ENCODE measurements around the gene SYT12.

GRCh38 chr11:67051945-67052488 lies 29.1 kb downstream of the SYT12 start:
- TF ChIP-seq POLR2A (IDR thresholded peaks at IDR 0.05), result no peak
- TF ChIP-seq, protein P1, sequence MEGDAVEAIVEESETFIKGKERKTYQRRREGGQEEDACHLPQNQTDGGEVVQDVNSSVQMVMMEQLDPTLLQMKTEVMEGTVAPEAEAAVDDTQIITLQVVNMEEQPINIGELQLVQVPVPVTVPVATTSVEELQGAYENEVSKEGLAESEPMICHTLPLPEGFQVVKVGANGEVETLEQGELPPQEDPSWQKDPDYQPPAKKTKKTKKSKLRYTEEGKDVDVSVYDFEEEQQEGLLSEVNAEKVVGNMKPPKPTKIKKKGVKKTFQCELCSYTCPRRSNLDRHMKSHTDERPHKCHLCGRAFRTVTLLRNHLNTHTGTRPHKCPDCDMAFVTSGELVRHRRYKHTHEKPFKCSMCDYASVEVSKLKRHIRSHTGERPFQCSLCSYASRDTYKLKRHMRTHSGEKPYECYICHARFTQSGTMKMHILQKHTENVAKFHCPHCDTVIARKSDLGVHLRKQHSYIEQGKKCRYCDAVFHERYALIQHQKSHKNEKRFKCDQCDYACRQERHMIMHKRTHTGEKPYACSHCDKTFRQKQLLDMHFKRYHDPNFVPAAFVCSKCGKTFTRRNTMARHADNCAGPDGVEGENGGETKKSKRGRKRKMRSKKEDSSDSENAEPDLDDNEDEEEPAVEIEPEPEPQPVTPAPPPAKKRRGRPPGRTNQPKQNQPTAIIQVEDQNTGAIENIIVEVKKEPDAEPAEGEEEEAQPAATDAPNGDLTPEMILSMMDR (IDR thresholded peaks at IDR 0.05), result no peak
